ENCODE measurements around the gene WWOX.

WWOX gene

GRCh38 chr16:78311831-78312230, 212.4 kb downstream of the WWOX start:
- H3K9me3 ChIP-seq (ENCODE audit: control insufficient read depth in 2 of 2, low read length in 2 of 2) = no peaks in the 10 kb centered on the region

GRCh38 chr16:78317564-78318240, 218.2 kb downstream of the WWOX start:
- no peak overlapping the region for H3K27ac ChIP-seq (ENCODE audit: low read length)
- no peak overlapping the region for H3K9ac ChIP-seq (ENCODE audit: low read length in 2 of 2)
- no peaks in the 10 kb centered on the region for H3K4me1 ChIP-seq (ENCODE audit: control insufficient read depth, insufficient read depth, low read length)
- H3K4me3 ChIP-seq (ENCODE audit: low read length in 2 of 2) = no peak overlapping the region
- H3K9me3 ChIP-seq (ENCODE audit: control insufficient read depth in 2 of 2, low read length in 2 of 2) = no peaks in the 10 kb centered on the region
- no peaks in the 10 kb centered on the region for H3K27me3 ChIP-seq (ENCODE audit: control insufficient read depth in 1 of 2, insufficient read depth in 2 of 2, low read length in 2 of 2)
- H3K36me3 ChIP-seq (ENCODE audit: control insufficient read depth in 2 of 2, insufficient read depth in 2 of 2, low read length in 2 of 2) = no peaks in the 10 kb centered on the region

More at GRCh38 chr16:78311831-78312230, 212.4 kb downstream of the WWOX start:
- Histone ChIP-seq H3K4me1 (ENCODE audit: control insufficient read depth, insufficient read depth, low read length) (peaks cover 9% of the 10 kb centered on the region), H3K36me3 (ENCODE audit: control insufficient read depth in 2 of 2, insufficient read depth in 2 of 2, low read length in 2 of 2) (no peaks in the 10 kb centered on the region), H3K4me3 (ENCODE audit: low read length in 2 of 2) (no peak overlapping the region), H3K27ac (ENCODE audit: low read length) (no peak overlapping the region), H3K27me3 (ENCODE audit: control insufficient read depth in 1 of 2, insufficient read depth in 2 of 2, low read length in 2 of 2) (no peaks in the 10 kb centered on the region), H3K9ac (ENCODE audit: low read length in 2 of 2) (no peak overlapping the region)

GRCh38 chr16:78321620-78322360, 222.3 kb downstream of the WWOX start:
- no peaks in the 10 kb centered on the region for H3K4me1 ChIP-seq (ENCODE audit: control insufficient read depth, insufficient read depth, low read length)
- no peaks in the 10 kb centered on the region for H3K27me3 ChIP-seq (ENCODE audit: control insufficient read depth in 1 of 2, insufficient read depth in 2 of 2, low read length in 2 of 2)
- H3K9ac ChIP-seq (ENCODE audit: low read length in 2 of 2) = no peak overlapping the region
- H3K4me3 ChIP-seq (ENCODE audit: low read length in 2 of 2) = no peak overlapping the region
- no peaks in the 10 kb centered on the region for H3K9me3 ChIP-seq (ENCODE audit: control insufficient read depth in 2 of 2, low read length in 2 of 2)
- H3K27ac ChIP-seq (ENCODE audit: low read length) = no peak overlapping the region
- H3K36me3 ChIP-seq (ENCODE audit: control insufficient read depth in 2 of 2, insufficient read depth in 2 of 2, low read length in 2 of 2) = no peaks in the 10 kb centered on the region

- Histone ChIP-seq H3K9ac (ENCODE audit: low read length in 2 of 2) (no peak overlapping the region), H3K27me3 (ENCODE audit: control insufficient read depth in 1 of 2, insufficient read depth in 2 of 2, low read length in 2 of 2) (no peaks in the 10 kb centered on the region), H3K4me3 (ENCODE audit: low read length in 2 of 2) (no peak overlapping the region), H3K9me3 (ENCODE audit: control insufficient read depth in 2 of 2, low read length in 2 of 2) (no peaks in the 10 kb centered on the region), H3K27ac (ENCODE audit: low read length) (no peak overlapping the region), H3K4me1 (ENCODE audit: control insufficient read depth, insufficient read depth, low read length) (no peaks in the 10 kb centered on the region), H3K36me3 (ENCODE audit: control insufficient read depth in 2 of 2, insufficient read depth in 2 of 2, low read length in 2 of 2) (no peaks in the 10 kb centered on the region)
Observed at GRCh38 chr16:78323315-78323714, 223.9 kb downstream of the WWOX start.

DNA sequence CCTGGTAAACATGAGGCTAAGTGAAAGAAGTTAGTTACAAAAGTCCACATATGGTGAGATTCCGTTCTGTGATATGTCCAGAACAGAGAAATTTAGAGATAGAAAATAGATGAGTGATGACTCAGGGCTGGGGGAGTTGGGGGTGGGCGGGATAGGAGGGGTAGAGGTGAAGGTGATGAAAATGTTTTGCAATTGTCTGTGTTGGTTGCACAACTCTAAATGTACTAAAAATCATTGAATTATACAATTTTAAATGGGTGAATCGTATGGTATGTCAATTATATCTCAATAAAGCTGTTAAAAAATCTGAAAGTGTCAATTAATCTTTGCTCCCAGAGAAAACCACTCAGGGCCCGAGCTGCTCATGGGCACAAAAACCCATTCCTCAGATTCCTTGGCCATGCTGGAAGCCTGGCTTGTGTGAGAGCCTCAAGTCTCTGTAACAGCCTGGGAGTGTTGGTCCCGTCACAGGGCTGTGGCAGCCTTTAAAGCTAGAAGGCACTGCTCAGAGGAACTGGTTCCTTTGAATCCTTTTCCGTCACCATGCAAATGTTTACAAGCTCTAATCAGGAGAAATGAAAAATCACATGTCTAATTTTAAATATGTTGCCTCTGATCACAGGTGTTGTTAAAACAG, 225.3 kb downstream of the WWOX start:
- Histone ChIP-seq H3K36me3 (ENCODE audit: control insufficient read depth in 2 of 2, insufficient read depth in 2 of 2, low read length in 2 of 2) (no peaks in the 10 kb centered on the region), H3K27me3 (ENCODE audit: control insufficient read depth in 1 of 2, insufficient read depth in 2 of 2, low read length in 2 of 2) (no peaks in the 10 kb centered on the region), H3K9me3 (ENCODE audit: control insufficient read depth in 2 of 2, low read length in 2 of 2) (no peaks in the 10 kb centered on the region), H3K4me1 (ENCODE audit: control insufficient read depth, insufficient read depth, low read length) (no peaks in the 10 kb centered on the region), H3K4me3 (ENCODE audit: low read length in 2 of 2) (no peak overlapping the region), H3K27ac (ENCODE audit: low read length) (no peak overlapping the region), H3K9ac (ENCODE audit: low read length in 2 of 2) (no peak overlapping the region)

- Histone ChIP-seq H3K36me3 (ENCODE audit: control insufficient read depth in 2 of 2, insufficient read depth in 2 of 2, low read length in 2 of 2) (no peaks in the 10 kb centered on the region), H3K4me3 (ENCODE audit: low read length in 2 of 2) (no peak overlapping the region), H3K4me1 (ENCODE audit: control insufficient read depth, insufficient read depth, low read length) (no peaks in the 10 kb centered on the region), H3K27ac (ENCODE audit: low read length) (no peak overlapping the region), H3K9ac (ENCODE audit: low read length in 2 of 2) (no peak overlapping the region), H3K27me3 (ENCODE audit: control insufficient read depth in 1 of 2, insufficient read depth in 2 of 2, low read length in 2 of 2) (no peaks in the 10 kb centered on the region), H3K9me3 (ENCODE audit: control insufficient read depth in 2 of 2, low read length in 2 of 2) (no peaks in the 10 kb centered on the region)
Observed at GRCh38 chr16:78325468-78326352, 226.3 kb downstream of the WWOX start.

- Histone ChIP-seq H3K9me3 (ENCODE audit: control insufficient read depth in 2 of 2, low read length in 2 of 2) (no peaks in the 10 kb centered on the region), H3K9ac (ENCODE audit: low read length in 2 of 2) (no peak overlapping the region), H3K36me3 (ENCODE audit: control insufficient read depth in 2 of 2, insufficient read depth in 2 of 2, low read length in 2 of 2) (no peaks in the 10 kb centered on the region), H3K27me3 (ENCODE audit: control insufficient read depth in 1 of 2, insufficient read depth in 2 of 2, low read length in 2 of 2) (no peaks in the 10 kb centered on the region), H3K4me1 (ENCODE audit: control insufficient read depth, insufficient read depth, low read length) (no peaks in the 10 kb centered on the region), H3K4me3 (ENCODE audit: low read length in 2 of 2) (no peak overlapping the region), H3K27ac (ENCODE audit: low read length) (no peak overlapping the region)
Observed at GRCh38 chr16:78326731-78327130, 227.3 kb downstream of the WWOX start.

DNA sequence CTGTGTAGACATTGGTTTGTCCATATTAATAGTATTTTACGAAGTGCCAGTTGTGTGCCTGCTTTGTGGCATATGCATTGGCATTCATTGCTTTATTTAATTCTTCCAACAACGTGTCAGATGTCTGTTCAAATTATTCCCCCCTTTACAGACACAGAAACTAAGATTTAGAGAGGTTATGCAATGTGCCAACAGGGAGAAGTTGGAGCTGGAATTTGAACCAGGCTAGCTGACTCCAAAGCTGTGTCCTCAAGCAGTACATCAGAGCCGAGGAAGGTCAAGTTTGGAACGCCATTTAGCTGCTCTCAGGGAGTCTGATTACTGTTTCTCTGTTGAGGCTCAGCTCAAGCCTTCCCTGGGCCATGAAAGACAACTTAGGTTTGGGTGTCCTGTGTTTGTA, 232.3 kb downstream of the WWOX start:
- Histone ChIP-seq H3K4me3 (ENCODE audit: low read length in 2 of 2) (no peak overlapping the region), H3K9me3 (ENCODE audit: control insufficient read depth in 2 of 2, low read length in 2 of 2) (no peaks in the 10 kb centered on the region), H3K36me3 (ENCODE audit: control insufficient read depth in 2 of 2, insufficient read depth in 2 of 2, low read length in 2 of 2) (no peaks in the 10 kb centered on the region), H3K4me1 (ENCODE audit: control insufficient read depth, insufficient read depth, low read length) (no peaks in the 10 kb centered on the region), H3K27ac (ENCODE audit: low read length) (no peak overlapping the region), H3K9ac (ENCODE audit: low read length in 2 of 2) (no peak overlapping the region), H3K27me3 (ENCODE audit: control insufficient read depth in 1 of 2, insufficient read depth in 2 of 2, low read length in 2 of 2) (no peaks in the 10 kb centered on the region)

GRCh38 chr16:78333808-78334207, 234.4 kb downstream of the WWOX start:
- Histone ChIP-seq H3K36me3 (ENCODE audit: control insufficient read depth in 2 of 2, insufficient read depth in 2 of 2, low read length in 2 of 2) (no peaks in the 10 kb centered on the region), H3K9me3 (ENCODE audit: control insufficient read depth in 2 of 2, low read length in 2 of 2) (no peaks in the 10 kb centered on the region), H3K4me3 (ENCODE audit: low read length in 2 of 2) (no peak overlapping the region), H3K4me1 (ENCODE audit: control insufficient read depth, insufficient read depth, low read length) (no peaks in the 10 kb centered on the region), H3K9ac (ENCODE audit: low read length in 2 of 2) (no peak overlapping the region), H3K27me3 (ENCODE audit: control insufficient read depth in 1 of 2, insufficient read depth in 2 of 2, low read length in 2 of 2) (no peaks in the 10 kb centered on the region), H3K27ac (ENCODE audit: low read length) (no peak overlapping the region)

DNA sequence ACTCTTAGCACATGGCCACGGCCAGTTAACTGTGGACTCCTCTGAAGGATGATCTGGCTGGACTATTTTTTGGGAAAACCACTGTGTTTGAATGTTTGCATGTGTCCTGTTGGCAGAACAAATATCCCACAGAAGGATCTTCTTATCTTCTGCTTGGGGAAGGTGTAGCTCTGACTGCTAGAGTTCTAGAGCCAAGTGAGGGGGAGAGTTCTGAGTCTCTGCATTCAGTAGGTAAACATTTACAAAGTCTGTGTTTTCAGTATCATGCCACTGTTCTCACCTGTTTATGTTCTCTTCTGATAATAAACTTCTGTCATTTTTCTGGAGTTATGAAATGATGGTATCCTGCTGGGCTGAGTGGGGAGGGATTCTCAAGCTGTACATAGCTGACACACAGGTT, 241.1 kb downstream of the WWOX start:
- no peaks in the 10 kb centered on the region for H3K4me1 ChIP-seq (ENCODE audit: control insufficient read depth, insufficient read depth, low read length)
- H3K36me3 ChIP-seq (ENCODE audit: control insufficient read depth in 2 of 2, insufficient read depth in 2 of 2, low read length in 2 of 2) = no peaks in the 10 kb centered on the region
- no peak overlapping the region for H3K27ac ChIP-seq (ENCODE audit: low read length)
- no peak overlapping the region for H3K9ac ChIP-seq (ENCODE audit: low read length in 2 of 2)
- H3K27me3 ChIP-seq (ENCODE audit: control insufficient read depth in 1 of 2, insufficient read depth in 2 of 2, low read length in 2 of 2) = no peaks in the 10 kb centered on the region
- no peak overlapping the region for H3K4me3 ChIP-seq (ENCODE audit: low read length in 2 of 2)
- H3K9me3 ChIP-seq (ENCODE audit: control insufficient read depth in 2 of 2, low read length in 2 of 2) = no peaks in the 10 kb centered on the region
